SK-N-SH (cell line): Measurements from ENCODE around the gene C14orf132.
A peak's percentile ranks its signal among the peaks of the same experiment; 100 is the strongest.

Experiments used
- EZH2phosphoT487 ChIP-seq: fragments of 200-600 bp; sonication (generic); IDR thresholded peaks from 2 replicates; pipeline ENCODE4 v1.6.1; 2017; ENCODE audit warnings: low read depth, mixed run types, mild to moderate bottlenecking, antibody characterized with exemption, moderate library complexity, borderline replicate concordance
- FOSL2 ChIP-seq: IDR thresholded peaks from 2 replicates; pipeline ENCODE4 v1.4.0; 2012; ENCODE audit warnings: low read depth, mild to moderate bottlenecking, moderate library complexity, borderline replicate concordance
- POLR2AphosphoS5 ChIP-seq: IDR thresholded peaks from 2 replicates; pipeline ENCODE4 v1.6.1; 2012; ENCODE audit warnings: low read depth, low read length
- SIN3A ChIP-seq: IDR thresholded peaks from 2 replicates; pipeline ENCODE4 v1.6.1; 2012; ENCODE audit warnings: low read depth, mild to moderate bottlenecking, low read length, moderate library complexity, borderline replicate concordance

GRCh38 chr14:96136371-96137005 lies 97.3 kb downstream of the C14orf132 start:
- TF ChIP-seq FOSL2: peak; percentile 15; the same call in 1 of the 2 replicates
- no peak for TF ChIP-seq SIN3A
- no peak for TF ChIP-seq POLR2AphosphoS5
- TF ChIP-seq EZH2phosphoT487: no peak
